Activated CD4-positive, alpha-beta T cell treated with anti-CD3 and anti-CD28 coated beads, Interleukin-2, amount 50 U/mL, for 4 hours (primary cell): Measurements from ENCODE around the gene FOLR3.
"Not testable (repeated sequence)": the region's sequence is repeated elsewhere in the genome, so short reads cannot be mapped to it uniquely, and the experiment has no call there.

Experiments used
- DNase-seq, 2 experiments: peaks; one replicate each; pipeline ENCODE4 v3.0.0-alpha.2; 2020

FOLR3 gene

DNA sequence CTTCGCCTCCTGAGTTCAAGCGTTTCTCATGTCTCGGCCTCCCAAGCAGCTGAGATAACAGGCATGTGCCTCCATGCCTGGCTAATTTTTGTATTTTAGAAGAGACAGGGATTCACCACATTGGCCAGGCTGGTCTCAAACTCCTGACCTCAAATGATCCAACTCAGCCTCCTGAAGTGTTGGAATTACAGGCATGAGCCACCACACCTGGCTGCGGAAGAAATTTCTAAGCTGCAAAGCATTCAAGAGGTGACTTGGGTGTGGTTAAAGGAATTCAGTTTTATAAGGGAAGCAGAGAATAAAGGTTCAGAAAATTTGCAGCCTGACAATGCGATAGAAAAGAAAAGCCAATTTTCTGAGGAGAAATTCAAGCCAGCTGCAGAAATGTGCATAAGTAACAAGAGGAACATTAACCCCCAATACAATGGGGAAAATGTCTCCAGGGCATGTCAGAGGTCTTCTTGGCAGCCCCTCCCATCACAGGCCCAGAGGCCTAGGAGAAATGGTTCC, 33.6 kb downstream of the FOLR3 start:
- not testable (repeated sequence) for DNase-seq

DNA sequence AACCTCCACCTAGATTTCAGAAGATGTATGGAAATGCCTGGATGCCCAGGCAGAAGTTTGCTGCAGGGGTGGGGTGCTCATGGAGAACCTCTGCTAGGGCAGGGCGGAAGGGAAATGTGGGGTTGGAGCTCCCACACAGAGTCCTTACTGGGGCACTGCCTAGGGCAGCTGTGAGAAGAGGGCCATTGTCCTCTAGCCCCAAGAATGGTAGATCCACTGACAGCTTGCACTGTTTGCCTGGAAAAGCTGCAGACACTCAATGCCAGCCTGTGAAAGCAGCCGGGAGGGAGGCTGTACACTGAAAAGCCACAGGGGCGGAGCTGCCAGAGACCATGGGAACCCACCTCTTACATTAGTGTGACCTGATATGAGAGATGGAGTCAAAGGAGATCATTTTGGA, 34.2 kb downstream of the FOLR3 start:
- not testable (repeated sequence) for DNase-seq

DNA sequence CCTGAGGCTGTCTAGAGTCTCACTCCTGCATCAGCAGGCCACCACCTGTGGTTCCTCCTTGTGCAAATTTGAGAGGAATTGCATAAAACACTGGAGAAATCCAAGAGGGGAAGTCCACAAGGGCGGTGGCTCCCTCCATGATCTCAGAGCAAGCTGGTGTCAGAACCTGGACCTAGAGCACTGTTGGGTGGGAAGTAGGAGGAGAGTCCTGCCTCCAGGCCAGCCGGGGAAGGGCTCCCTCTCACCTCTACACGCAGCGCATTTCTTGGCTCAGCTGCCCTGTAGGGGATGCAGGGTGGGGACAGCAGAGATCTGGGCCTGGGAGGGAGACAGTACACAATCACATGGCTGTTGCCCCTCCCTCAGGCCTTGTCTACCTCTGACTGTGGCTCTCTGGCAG, 36.5 kb downstream of the FOLR3 start:
- not testable (repeated sequence) for DNase-seq

- no peak for DNase-seq
Observed at GRCh38 chr11:72173291-72173690, 37.8 kb downstream of the FOLR3 start.

- no peak for DNase-seq
Observed at GRCh38 chr11:72174302-72175070, 39.0 kb downstream of the FOLR3 start.

GRCh38 chr11:72177656-72178055, 42.1 kb downstream of the FOLR3 start:
- DNase-seq = no peak

- DNase-seq = no peak
Observed at GRCh38 chr11:72179049-72179803, 43.7 kb downstream of the FOLR3 start.

DNA sequence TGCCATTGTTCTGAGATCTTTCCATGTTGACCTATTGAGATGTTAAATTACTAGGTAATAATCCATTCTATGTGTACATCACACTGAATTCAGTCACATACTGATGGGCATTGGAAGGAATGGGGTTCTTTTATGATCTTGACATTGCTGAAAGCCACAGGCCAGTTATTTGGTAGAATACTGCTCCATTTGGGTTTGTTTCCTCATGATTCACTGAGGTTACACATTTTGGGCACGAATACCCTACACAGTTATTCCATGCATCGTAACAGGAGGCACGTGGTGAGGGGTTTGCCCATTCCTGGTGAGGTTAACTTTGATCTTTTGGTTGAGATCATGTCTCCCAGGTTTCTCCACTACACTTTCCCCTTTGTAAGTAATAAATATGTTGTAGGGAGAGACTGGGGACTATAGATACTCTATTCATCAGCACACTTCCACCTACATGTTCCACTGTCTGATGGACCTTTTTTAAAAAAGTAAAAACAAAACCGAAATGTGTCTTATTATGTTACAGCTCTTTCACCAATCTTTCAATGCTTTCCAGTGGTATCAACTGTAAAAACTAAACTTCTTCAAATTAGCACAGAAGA, 44.4 kb downstream of the FOLR3 start:
- DNase-seq = no peak

GRCh38 chr11:72180892-72181552, 45.5 kb downstream of the FOLR3 start:
- not testable (repeated sequence) for DNase-seq

- not testable (repeated sequence) for DNase-seq
Observed at GRCh38 chr11:72181553-72181958, 46.0 kb downstream of the FOLR3 start.

GRCh38 chr11:72188267-72188666, 52.7 kb downstream of the FOLR3 start:
- DNase-seq = no peak
